Gastrocnemius medialis (tissue), 4 donors: Measurements from ENCODE around the gene CRLF3. TPM values are rescaled to one million over a fixed set of nuclear protein-coding genes. Genes with fewer than 3 reads are reported as not detected.
"Not testable (repeated sequence)": the region's sequence is repeated elsewhere in the genome, so short reads cannot be mapped to it uniquely, and the experiment has no call there.

ENCODE experiments used
- ATAC-seq, 2 donors: fragments of 150-250 bp; one replicate each; pipeline ENCODE4 v1.9.1; 2016
- DNase-seq, 2 donors: peaks; one replicate each; pipeline ENCODE4 v3.0.0-alpha.2; 2019
- H3K27ac ChIP-seq, 4 donors: fragments of 200-600 bp; sonication (generic); 1 replicate in 1 of 4; 2 replicates in 3 of 4; pipeline ENCODE4 v1.5.1; 2016 to 2018; ENCODE audit warnings: mild to moderate bottlenecking in 2 of 4, moderate library complexity in 1 of 4
- H3K27me3 ChIP-seq, 3 donors: fragments of 200-600 bp; sonication (generic) in 2 of 3; 1 replicate in 1 of 3; 2 replicates in 2 of 3; pipeline versions ENCODE4 v1.5.1 to v1.6.0; 2016 to 2019; ENCODE audit warnings: mild to moderate bottlenecking in 1 of 3, moderate library complexity in 1 of 3
- H3K36me3 ChIP-seq, 2 donors: fragments of 200-600 bp; sonication (generic) in 1 of 2; one replicate each; pipeline ENCODE4 v1.5.1; 2017 to 2018
- H3K4me1 ChIP-seq, 2 donors: fragments of 200-600 bp; sonication (generic) in 1 of 2; one replicate each; pipeline ENCODE4 v1.5.1; 2016 to 2017; ENCODE audit warnings: mild to moderate bottlenecking in 2 of 2
- H3K4me3 ChIP-seq, 4 donors: fragments of 200-600 bp; sonication (generic) in 3 of 4; 1 replicate in 1 of 4; 2 replicates in 3 of 4; pipeline ENCODE4 v1.5.1; 2016 to 2019; ENCODE audit warnings: mild to moderate bottlenecking in 2 of 4
- H3K9me3 ChIP-seq, 3 donors: fragments of 200-600 bp; sonication (generic) in 2 of 3; 1 replicate in 1 of 3; 2 replicates in 2 of 3; pipeline ENCODE4 v1.5.1; 2016 to 2019
- in situ Hi-C, 4 donors: fragments of 200-750 bp; cut with MboI; loops; one replicate each; pipeline versions ENCODE4 v1.15.0 to v1.8.0; 2017; ENCODE audit warnings: low sequenced_read_pairs in 4 of 4
- intact Hi-C: fragments of 100-400 bp; cut with DNase I; formaldehyde crosslinking; loops from one replicate; pipeline ENCODE4 v1.15.1; 2023; ENCODE audit warnings: low total_unique reads
- total RNA-seq, 4 donors: library from RNA; depleted of rRNA; stranded (reverse); fragments of >200 nt; gene quantifications; one replicate each; pipeline versions ENCODE4 v1.1.0 to v1.2.3, GENCODE V29; 2016

Gene CRLF3
- total RNA-seq, 4 donors from 2014 or later = 3.5 to 6.4 (median 5.0) TPM

- H3K27me3 ChIP-seq, H3K4me3 ChIP-seq, H3K36me3 ChIP-seq, H3K9me3 ChIP-seq, ATAC-seq, H3K27ac ChIP-seq, DNase-seq, in situ Hi-C loops, intact Hi-C loops: not testable (repeated sequence)
- H3K4me1 ChIP-seq = peaks cover 12 to 18% of the 10 kb centered on the region in 2 donors
These were observed 88.1 kb downstream of the CRLF3 start for GRCh38 chr17:30736371-30736770.

GRCh38 chr17:30735644-30736043 lies 88.8 kb downstream of the CRLF3 start:
- ATAC-seq, H3K27ac ChIP-seq, in situ Hi-C loops, H3K36me3 ChIP-seq, H3K4me3 ChIP-seq, DNase-seq, H3K9me3 ChIP-seq, H3K27me3 ChIP-seq, intact Hi-C loops: not testable (repeated sequence)
- peaks cover 12 to 18% of the 10 kb centered on the region in 2 donors for H3K4me1 ChIP-seq

GRCh38 chr17:30735206-30735605 lies 89.3 kb downstream of the CRLF3 start:
- ATAC-seq, H3K4me3 ChIP-seq, H3K9me3 ChIP-seq, H3K27ac ChIP-seq, H3K27me3 ChIP-seq, DNase-seq, in situ Hi-C loops, intact Hi-C loops, H3K36me3 ChIP-seq: not testable (repeated sequence)
- peaks cover 12 to 18% of the 10 kb centered on the region in 2 donors for H3K4me1 ChIP-seq

- H3K9me3 ChIP-seq, DNase-seq, H3K36me3 ChIP-seq, H3K27me3 ChIP-seq, H3K4me3 ChIP-seq, ATAC-seq, in situ Hi-C loops, H3K27ac ChIP-seq: not testable (repeated sequence)
- H3K4me1 ChIP-seq = peaks cover 12 to 18% of the 10 kb centered on the region in 2 donors
- intact Hi-C loops = loop anchor here (5.0 kb wide), 1 partner anchor 88 kb away; the partner anchor contains the start of gene CRLF3
These were observed 90.3 kb downstream of the CRLF3 start for GRCh38 chr17:30734153-30734552.

Other genes starting within 250 kb of the CRLF3 start
- gene ATAD5, start 7.3 kb upstream of the CRLF3 start, total RNA-seq = under 1 TPM; 0.10 to 0.39 (median 0.20) TPM
- 10 to 100 TPM in 1 of 4 donors, 1 to 10 TPM in 3; 5.2 to 18.5 (median 8.3) TPM for gene TEFM, start 81.5 kb upstream of the CRLF3 start, total RNA-seq
- 1 to 10 TPM; 1.2 to 4.7 (median 4.3) TPM for gene ADAP2, start 97.3 kb upstream of the CRLF3 start, total RNA-seq
- gene RNF135, start 146.3 kb upstream of the CRLF3 start, total RNA-seq = 1 to 10 TPM; 4.4 to 9.3 (median 6.5) TPM